Keratinocyte (primary cell): ENCODE data around the gene PRKACA.

Source experiments
- EZH2 ChIP-seq: IDR thresholded peaks from one replicate; pipeline ENCODE4 v1.6.1; 2012; ENCODE audit warnings: inconsistent platforms, mild to moderate bottlenecking, low read length, moderate library complexity
- TF ChIP-seq, protein P1 (sequence below), 3 experiments: IDR thresholded peaks in 1 of 3; conservative IDR thresholded peaks in 1 of 3; optimal IDR thresholded peaks in 1 of 3; 2 replicates in 2 of 3; 3 replicates in 1 of 3; pipeline versions ENCODE3 to v1.5.1; 2011; ENCODE audit warnings: low read length in 3 of 3, mild to moderate bottlenecking in 3 of 3, moderate library complexity in 2 of 3, control low read depth in 1 of 3, inconsistent platforms in 1 of 3; ENCODE audit not compliant: insufficient read depth in 2 of 3; ENCODE audit errors: extremely low read depth in 1 of 3

- TF ChIP-seq, protein P1, sequence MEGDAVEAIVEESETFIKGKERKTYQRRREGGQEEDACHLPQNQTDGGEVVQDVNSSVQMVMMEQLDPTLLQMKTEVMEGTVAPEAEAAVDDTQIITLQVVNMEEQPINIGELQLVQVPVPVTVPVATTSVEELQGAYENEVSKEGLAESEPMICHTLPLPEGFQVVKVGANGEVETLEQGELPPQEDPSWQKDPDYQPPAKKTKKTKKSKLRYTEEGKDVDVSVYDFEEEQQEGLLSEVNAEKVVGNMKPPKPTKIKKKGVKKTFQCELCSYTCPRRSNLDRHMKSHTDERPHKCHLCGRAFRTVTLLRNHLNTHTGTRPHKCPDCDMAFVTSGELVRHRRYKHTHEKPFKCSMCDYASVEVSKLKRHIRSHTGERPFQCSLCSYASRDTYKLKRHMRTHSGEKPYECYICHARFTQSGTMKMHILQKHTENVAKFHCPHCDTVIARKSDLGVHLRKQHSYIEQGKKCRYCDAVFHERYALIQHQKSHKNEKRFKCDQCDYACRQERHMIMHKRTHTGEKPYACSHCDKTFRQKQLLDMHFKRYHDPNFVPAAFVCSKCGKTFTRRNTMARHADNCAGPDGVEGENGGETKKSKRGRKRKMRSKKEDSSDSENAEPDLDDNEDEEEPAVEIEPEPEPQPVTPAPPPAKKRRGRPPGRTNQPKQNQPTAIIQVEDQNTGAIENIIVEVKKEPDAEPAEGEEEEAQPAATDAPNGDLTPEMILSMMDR (optimal IDR thresholded peaks at IDR 0.05 in 1 of 3, IDR thresholded peaks at IDR 0.05 in 1 of 3, conservative IDR thresholded peaks at IDR 0.05 in 1 of 3; ENCODE audit: extremely low read depth in 1 of 3, insufficient read depth in 2 of 3, low read length in 3 of 3): no peak
- TF ChIP-seq EZH2: no peak
Observed at GRCh38 chr19:14112809-14113385, 4.7 kb downstream of the PRKACA start.
